Uterus (tissue), 4 donors: ENCODE results near the gene C14orf180. TPM values are rescaled to one million over a fixed set of nuclear protein-coding genes. Genes with fewer than 3 reads are reported as not detected.

Source experiments
- DNase-seq, 2 donors: peaks; one replicate each; pipeline ENCODE4 v3.0.0-alpha.2; 2019 to 2020
- H3K27ac ChIP-seq, 2 donors: fragments of 200-600 bp; sonication (generic); 1 replicate in 1 of 2; 2 replicates in 1 of 2; pipeline ENCODE4 v1.5.1; 2016 to 2018
- H3K27me3 ChIP-seq, 2 donors: fragments of 200-600 bp; sonication (generic); one replicate each; pipeline ENCODE4 v1.5.1; 2018 to 2019; ENCODE audit warnings: control low read depth in 1 of 2
- H3K36me3 ChIP-seq, 2 donors: fragments of 200-600 bp; sonication (generic); one replicate each; pipeline ENCODE4 v1.5.1; 2019; ENCODE audit warnings: control low read depth in 1 of 2
- H3K4me1 ChIP-seq, 2 donors: fragments of 200-600 bp; sonication (generic); one replicate each; pipeline ENCODE4 v1.5.1; 2018 to 2019; ENCODE audit warnings: control low read depth in 1 of 2
- H3K4me3 ChIP-seq, 2 donors: fragments of 200-600 bp; sonication (generic); 1 replicate in 1 of 2; 2 replicates in 1 of 2; pipeline ENCODE4 v1.5.1; 2018 to 2019; ENCODE audit warnings: mild to moderate bottlenecking in 1 of 2
- H3K9me3 ChIP-seq, 2 donors: fragments of 200-600 bp; sonication (generic); one replicate each; pipeline ENCODE4 v1.5.1; 2019; ENCODE audit warnings: control low read depth in 1 of 2
- POLR2A ChIP-seq, 2 donors: fragments of 450-650 bp; IDR thresholded peaks; one replicate each; pipeline ENCODE4 v1.6.1; 2016; ENCODE audit warnings: antibody characterized with exemption in 2 of 2, mild to moderate bottlenecking in 1 of 2, moderate library complexity in 1 of 2
- intact Hi-C: fragments of 100-400 bp; cut with DNase I; formaldehyde crosslinking; loops from one replicate; pipeline ENCODE4 v1.15.1; 2023; ENCODE audit warnings: low total_unique reads
- total RNA-seq, 4 donors: library from RNA; depleted of rRNA in 3 of 4; stranded (reverse); fragments of >200 nt in 3 of 4; gene quantifications; one replicate each; pipeline versions ENCODE4 v1.1.0 to v1.2.4, GENCODE V29; 2014 to 2023
- TF ChIP-seq, protein P1 (sequence below), 4 experiments: fragments of 200-600 bp in 2 of 4; fragments of 450-650 bp in 2 of 4; sonication (generic) in 2 of 4; IDR thresholded peaks; one replicate each; pipeline ENCODE4 v1.5.1; 2016 to 2019; ENCODE audit warnings: antibody characterized with exemption in 4 of 4, mild to moderate bottlenecking in 2 of 4, moderate library complexity in 1 of 4
- donor health status: DM: yes; HTN: yes; CAD: no.

The C14orf180 gene
- total RNA-seq, 4 donors from 2014 or later, result 0.21 to 2.1 (median 0.26) TPM; not detected in 1

DNA sequence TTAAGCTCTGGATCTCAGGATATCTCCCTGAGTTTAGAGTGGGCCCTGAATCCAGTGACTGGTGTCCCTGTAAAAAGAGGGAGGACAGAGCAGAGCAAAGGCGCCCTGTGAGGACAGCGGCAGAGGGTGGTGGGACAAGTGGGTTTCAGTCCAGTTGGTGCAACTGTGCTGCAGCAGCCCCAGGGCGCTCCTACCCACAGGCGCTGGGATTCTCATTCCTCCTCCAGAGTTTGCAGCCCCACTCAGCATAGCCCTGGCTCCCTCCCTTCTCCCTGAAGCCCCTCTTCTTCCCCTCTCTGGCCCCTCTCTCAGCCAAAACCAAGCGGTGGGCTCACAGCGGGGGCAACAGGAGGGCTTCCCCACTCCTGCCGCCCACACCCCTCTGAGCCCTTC lies 23.4 kb downstream of the C14orf180 start:
- H3K9me3 ChIP-seq, result no peaks in the 10 kb centered on the region
- DNase-seq, result no peak
- TF ChIP-seq, protein P1, sequence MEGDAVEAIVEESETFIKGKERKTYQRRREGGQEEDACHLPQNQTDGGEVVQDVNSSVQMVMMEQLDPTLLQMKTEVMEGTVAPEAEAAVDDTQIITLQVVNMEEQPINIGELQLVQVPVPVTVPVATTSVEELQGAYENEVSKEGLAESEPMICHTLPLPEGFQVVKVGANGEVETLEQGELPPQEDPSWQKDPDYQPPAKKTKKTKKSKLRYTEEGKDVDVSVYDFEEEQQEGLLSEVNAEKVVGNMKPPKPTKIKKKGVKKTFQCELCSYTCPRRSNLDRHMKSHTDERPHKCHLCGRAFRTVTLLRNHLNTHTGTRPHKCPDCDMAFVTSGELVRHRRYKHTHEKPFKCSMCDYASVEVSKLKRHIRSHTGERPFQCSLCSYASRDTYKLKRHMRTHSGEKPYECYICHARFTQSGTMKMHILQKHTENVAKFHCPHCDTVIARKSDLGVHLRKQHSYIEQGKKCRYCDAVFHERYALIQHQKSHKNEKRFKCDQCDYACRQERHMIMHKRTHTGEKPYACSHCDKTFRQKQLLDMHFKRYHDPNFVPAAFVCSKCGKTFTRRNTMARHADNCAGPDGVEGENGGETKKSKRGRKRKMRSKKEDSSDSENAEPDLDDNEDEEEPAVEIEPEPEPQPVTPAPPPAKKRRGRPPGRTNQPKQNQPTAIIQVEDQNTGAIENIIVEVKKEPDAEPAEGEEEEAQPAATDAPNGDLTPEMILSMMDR (IDR thresholded peaks at IDR 0.05), result no peak
- no peak for TF ChIP-seq POLR2A (IDR thresholded peaks at IDR 0.05)
- H3K36me3 ChIP-seq, result no peaks in the 10 kb centered on the region
- H3K4me3 ChIP-seq, result no peak overlapping the region
- peaks cover 7 to 8% of the 10 kb centered on the region in 2 donors for H3K27me3 ChIP-seq
- H3K27ac ChIP-seq, result no peak overlapping the region
- H3K4me1 ChIP-seq, result peaks cover 0 to 7% of the 10 kb centered on the region in 2 donors
- intact Hi-C loops, result no loop called here

DNA sequence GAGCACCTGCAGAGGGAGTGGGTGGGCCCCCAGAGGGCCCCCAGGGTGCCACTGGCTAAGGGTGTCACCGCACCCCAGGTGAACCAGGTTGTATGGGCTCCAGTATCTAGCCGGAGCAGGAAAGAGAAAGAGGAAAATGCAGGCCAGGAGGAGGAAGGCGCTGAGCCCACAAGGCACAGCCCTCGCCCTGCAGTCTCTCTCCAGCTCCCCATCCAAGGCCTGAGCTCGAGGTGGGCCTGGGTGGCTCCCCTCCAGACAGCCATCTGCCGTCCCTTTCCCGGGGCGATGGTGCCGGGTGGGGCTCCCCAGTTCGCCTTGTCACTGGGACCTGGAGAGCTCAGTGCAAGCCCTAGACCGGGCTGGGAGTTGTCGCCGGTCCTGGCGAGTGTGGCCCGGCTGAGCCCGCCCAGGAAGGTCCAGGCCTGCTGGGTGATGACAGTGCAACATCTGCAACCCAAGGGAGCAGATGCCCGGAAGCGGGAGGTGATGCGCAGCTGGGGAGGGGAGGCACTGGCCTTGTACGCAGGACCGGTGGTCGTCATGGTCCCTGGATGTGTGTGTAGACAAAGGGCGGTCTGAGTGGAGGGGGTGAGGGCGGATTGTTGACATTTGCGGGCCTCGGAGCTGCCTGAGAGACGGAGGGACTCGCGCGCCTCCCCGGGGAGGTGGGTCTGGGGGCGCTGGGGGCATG lies 24.3 kb downstream of the C14orf180 start:
- TF ChIP-seq POLR2A (IDR thresholded peaks at IDR 0.05), result no peak
- TF ChIP-seq, protein P1 (IDR thresholded peaks at IDR 0.05), result no peak
- no peak overlapping the region for H3K4me3 ChIP-seq
- H3K36me3 ChIP-seq, result no peaks in the 10 kb centered on the region
- intact Hi-C loops, result no loop called here
- H3K9me3 ChIP-seq, result no peaks in the 10 kb centered on the region
- peaks cover 0 to 7% of the 10 kb centered on the region in 2 donors for H3K4me1 ChIP-seq
- DNase-seq, result no peak
- H3K27me3 ChIP-seq, result peaks cover 7 to 8% of the 10 kb centered on the region in 2 donors
- H3K27ac ChIP-seq, result no peak overlapping the region

DNA sequence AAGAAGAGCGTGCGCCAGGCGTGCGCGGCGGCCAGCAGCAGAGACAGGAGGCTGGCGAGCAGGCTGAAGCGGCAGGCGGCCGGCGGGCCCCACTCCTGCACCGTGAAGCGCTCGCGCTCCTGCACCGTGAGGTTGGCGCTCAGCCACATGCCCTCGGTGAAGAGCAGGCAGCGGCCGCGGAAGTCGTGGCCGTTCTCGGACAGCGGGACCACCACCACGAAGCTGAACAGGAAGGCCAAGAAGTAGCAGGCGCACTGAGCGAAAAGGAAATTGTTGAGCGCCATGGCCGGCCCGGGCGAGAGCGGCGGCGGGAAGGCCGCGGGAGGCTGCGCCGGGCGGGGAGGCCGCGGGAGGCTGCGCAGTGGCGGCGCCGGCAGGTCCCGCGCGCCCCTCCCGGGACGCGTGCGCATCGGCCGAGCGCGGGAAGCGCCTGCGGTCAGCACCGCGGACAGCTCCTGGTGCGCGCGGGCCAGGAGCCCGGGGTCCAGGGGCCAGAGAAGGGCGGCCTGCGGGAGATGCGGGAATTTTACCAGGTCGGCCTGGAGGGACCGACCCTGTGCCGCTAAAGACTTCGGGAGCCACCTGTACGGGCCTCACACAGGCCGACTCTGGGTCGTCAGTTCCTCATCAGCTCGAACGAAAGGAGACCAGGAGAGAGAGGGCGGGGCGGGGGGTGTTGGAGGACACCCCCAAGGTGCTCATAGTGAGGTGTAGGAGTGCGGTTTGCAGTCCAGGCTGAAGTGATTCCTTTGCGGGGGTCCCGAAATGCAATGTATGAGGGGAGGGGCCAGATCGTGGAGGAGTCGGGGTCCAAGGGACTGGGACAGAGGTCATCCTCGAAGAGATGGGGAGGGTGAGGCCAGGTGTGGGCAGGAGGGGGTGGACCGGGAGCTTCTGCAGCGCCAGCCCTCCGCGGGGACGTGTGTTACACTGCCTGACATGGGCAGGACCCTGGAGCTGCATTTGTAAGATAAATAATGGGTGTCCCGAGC lies 25.2 kb downstream of the C14orf180 start, which contains the start of gene TMEM179:
Gene TMEM179 (minus strand): TSS at position 315 of the 992 bp plus-strand sequence. CDS start 31 bp downstream, at position 284.
- intact Hi-C loops, result no loop called here
- H3K36me3 ChIP-seq, result no peaks in the 10 kb centered on the region
- no peak within 1 kb of the TSS for H3K27ac ChIP-seq
- no peak for DNase-seq
- no peak within 1 kb of the TSS for H3K4me3 ChIP-seq
- no peak for TF ChIP-seq POLR2A (IDR thresholded peaks at IDR 0.05)
- TF ChIP-seq, protein P1 (IDR thresholded peaks at IDR 0.05), result no peak
- H3K9me3 ChIP-seq, result no peaks in the 10 kb centered on the region
- peaks cover 7 to 8% of the 10 kb centered on the region in 2 donors for H3K27me3 ChIP-seq
- peaks cover 0 to 7% of the 10 kb centered on the region in 2 donors for H3K4me1 ChIP-seq

DNA sequence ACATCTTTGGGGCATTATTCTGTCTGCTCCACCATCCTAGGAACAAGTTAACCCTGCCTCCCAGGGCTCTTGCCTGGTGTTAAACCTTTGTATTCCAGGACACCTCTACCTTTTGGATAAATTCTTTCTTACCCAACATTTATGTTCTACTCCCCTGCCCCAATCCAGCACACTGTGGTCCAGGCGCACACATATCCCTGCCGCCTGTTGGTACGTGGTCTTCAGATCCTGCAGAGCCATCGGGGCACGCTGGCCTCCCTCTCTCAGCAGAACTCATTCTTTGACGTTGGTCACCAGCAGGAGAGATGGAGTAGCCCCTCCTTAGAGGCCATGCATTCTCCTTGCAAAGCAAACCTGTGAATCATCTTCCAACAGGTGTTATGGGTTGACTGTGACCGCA lies 30.1 kb downstream of the C14orf180 start:
- TF ChIP-seq, protein P1 (IDR thresholded peaks at IDR 0.05), result no peak
- no peak for TF ChIP-seq POLR2A (IDR thresholded peaks at IDR 0.05)
- H3K27me3 ChIP-seq, result no peaks in the 10 kb centered on the region
- H3K4me3 ChIP-seq, result no peak overlapping the region
- no peaks in the 10 kb centered on the region for H3K36me3 ChIP-seq
- H3K9me3 ChIP-seq, result no peaks in the 10 kb centered on the region
- intact Hi-C loops, result no loop called here
- no peak overlapping the region for H3K27ac ChIP-seq
- DNase-seq, result no peak
- peaks cover 0 to 2% of the 10 kb centered on the region in 2 donors for H3K4me1 ChIP-seq
